GM20000 (cell line): ENCODE data around the gene TMEM174.

Experiments
- DNase-seq: peaks from one replicate; pipeline ENCODE4 v3.0.0; 2012; ENCODE audit warnings: low spot score
- TF ChIP-seq, protein P1 (sequence below): IDR thresholded peaks from 2 replicates; pipeline ENCODE4 v1.5.1; 2012; ENCODE audit warnings: mild to moderate bottlenecking, control low read depth; ENCODE audit errors: extremely low read depth, missing control alignments

TMEM174 gene

DNA sequence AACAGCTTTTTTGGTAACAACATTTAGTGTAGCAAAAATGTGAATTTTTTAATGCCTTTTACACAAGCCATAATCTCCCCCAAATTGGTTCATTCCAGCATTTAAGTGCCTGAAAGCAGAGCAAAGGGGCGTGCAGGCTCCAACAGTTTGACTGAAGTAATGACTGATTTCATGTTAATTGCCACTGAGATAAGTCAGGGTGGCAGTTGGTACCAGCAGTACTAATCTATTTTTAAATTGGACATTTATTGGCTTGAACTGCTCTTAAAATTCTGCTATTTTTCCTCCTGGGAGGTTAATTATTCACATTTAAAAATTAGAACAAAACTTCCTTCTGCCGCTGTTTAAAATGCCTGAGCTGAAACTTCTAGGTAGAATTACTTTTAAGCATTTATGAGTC is 40.2 kb upstream of the TMEM174 start:
- TF ChIP-seq, protein P1, sequence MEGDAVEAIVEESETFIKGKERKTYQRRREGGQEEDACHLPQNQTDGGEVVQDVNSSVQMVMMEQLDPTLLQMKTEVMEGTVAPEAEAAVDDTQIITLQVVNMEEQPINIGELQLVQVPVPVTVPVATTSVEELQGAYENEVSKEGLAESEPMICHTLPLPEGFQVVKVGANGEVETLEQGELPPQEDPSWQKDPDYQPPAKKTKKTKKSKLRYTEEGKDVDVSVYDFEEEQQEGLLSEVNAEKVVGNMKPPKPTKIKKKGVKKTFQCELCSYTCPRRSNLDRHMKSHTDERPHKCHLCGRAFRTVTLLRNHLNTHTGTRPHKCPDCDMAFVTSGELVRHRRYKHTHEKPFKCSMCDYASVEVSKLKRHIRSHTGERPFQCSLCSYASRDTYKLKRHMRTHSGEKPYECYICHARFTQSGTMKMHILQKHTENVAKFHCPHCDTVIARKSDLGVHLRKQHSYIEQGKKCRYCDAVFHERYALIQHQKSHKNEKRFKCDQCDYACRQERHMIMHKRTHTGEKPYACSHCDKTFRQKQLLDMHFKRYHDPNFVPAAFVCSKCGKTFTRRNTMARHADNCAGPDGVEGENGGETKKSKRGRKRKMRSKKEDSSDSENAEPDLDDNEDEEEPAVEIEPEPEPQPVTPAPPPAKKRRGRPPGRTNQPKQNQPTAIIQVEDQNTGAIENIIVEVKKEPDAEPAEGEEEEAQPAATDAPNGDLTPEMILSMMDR: no peak
- DNase-seq: no peak

DNA sequence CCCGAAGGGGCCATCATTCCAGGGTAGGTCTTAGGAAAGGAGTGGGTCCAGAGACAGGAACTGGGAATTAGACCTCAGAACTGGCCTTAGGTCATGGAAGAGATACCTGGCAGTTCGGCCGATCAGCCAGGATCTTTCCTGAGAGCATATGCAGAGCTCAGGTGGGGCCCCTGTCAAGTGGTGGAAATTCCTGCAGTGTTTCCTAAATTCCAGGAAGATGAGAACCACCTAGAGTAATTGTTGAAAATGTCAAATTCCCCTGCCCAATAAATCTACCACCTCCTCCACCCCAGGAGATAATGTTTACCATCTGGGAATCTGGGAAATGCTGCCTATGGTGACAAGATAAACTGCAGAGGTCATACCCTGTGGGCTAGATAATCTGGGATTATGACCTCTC is 38.0 kb upstream of the TMEM174 start:
- TF ChIP-seq, protein P1: no peak
- DNase-seq: no peak

DNA sequence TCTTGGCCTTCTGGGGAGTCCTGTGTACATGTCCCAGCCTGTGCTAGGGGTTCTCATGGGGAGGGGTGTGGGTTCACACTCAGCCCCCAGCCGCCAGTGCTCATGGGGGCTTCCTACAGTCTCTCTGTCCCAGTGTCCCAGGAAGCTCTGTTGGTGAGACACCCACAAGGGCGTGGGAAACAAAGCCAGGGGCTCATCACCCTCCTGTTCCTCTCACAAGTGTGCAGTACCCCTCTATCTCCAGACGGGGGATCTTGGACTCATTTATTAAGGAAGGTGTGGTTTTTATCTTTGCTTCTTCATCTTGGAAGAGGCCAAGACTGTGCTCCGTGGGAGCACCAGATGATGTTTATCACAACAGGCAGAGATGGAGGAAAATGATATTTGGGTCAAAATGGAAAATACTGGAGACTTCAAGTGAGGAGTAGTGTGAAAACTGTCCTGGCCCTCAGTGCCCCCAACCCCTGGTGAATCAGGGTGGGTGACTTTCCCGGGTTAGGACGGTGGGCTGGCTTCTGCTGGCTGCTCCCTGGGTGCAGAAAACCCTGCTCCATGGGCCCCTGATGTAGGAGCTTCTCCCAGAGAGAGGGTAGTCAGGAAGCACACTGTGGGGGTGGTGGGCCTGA is 37.5 kb upstream of the TMEM174 start:
- no peak for DNase-seq
- TF ChIP-seq, protein P1: no peak

DNA sequence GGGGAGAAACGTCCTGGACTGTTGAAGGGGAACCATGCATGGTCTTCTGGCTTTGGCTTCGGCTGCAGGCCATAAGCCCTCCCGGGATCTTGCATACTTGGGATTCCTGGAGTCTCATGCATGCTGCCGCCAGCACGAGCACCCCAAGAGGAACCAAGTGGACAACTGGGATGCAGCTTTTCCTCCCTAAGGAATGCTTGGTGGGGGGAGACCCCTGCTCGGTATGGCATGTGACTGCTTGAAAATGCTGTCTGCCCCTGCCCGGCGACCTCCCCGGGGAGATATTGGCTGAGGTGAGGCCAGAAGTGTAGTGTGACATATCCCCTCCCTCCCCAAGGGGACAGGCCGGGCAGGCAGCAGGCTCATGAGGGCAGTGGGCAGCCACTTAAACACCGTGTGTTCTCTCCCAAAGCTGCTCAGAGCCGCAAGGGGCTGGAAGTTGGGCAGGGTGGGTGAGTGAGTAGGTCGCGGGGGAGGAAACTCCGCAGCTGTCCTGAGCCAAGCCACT is 36.9 kb upstream of the TMEM174 start:
- no peak for DNase-seq
- TF ChIP-seq, protein P1: no peak

DNA sequence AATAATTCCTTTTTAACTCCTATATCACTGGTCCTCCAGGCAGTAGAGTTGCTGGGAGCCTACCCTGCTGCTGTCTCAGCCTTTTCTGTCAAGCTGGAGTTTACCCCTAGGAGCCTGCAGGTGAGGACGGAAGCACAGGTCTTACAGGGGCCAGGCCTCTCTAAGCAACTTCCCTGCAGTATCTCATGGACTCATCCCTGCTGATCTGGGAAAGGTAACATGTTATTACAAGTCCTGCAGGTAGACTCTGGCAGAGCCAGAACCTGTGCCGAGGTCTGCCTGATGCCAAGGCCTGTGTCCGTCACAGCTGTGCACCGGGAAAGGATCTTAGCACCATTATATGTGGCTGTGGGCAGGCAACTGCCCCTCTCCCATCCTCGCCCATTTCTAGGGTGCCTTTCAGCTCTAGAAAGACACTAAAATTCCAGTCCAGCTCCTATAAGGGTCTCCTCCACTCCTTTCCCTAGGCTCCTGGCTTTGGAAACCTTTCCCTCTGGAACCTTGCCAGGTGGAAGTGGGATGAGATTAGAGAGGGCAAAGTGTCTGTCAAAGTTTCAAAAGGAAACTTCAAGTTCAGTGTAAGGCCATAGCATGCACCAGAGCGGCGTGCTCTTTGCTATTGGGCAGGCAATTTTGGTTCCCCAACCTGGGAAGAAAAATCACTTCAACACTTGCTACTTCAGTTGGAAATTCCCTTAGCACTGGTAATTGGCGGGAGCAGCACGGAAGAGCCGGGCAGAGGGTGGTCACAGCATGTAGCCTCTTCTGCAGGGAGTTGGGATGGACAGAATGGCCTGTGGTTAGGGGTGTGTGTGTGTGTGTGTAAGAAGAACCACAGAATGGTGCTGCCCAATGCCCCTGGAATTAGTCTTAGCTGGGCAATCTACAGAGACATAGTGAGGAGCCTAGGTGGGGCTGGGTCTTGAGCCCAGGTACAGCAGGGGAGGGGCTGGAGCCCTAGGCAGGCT is 35.1 kb upstream of the TMEM174 start:
- TF ChIP-seq, protein P1: no peak
- no peak for DNase-seq

DNA sequence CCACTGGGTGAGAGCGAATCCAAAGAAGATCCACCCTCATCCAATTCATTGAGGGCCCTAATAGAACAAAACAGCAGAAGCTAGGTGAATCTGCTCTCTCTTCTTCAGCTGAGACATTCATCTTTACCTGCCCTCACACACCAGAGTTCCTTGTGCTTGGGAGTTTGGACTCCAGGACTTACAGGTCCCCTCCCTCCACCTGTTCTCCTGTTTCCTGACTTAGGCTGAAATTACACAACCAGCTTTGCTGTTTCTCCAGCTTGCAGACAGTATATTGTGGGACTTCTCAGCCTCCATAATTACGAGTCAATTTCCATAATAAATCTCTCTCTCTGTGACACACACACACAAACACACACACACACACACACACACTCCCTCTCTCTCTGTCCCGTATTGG is 33.5 kb upstream of the TMEM174 start:
- no peak for DNase-seq
- TF ChIP-seq, protein P1: no peak

DNA sequence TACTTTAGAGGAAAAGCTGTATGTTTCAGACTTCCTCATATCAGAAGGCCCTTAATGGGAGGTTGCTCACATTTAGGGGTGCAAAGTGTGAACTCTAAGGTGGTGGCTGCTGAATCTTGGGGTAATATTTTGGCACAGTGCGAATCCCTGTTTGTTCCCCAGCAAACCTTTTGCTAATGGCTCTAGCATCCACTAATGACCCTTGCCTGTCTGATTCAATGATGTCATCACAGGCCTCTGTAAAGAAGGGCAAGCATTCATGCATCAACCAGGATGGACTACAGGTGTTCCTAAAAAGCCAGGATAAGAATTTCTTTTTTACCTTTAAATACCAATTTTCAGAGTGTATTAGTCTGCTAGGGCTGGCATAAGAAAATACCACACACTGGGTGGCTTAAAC is 32.2 kb upstream of the TMEM174 start:
- TF ChIP-seq, protein P1: no peak
- no peak for DNase-seq
